Thymus (tissue), 11 donors: Measurements from ENCODE around the gene UBXN7. TPM values are rescaled to one million over a fixed set of nuclear protein-coding genes. Genes with fewer than 3 reads are reported as not detected.
"Not testable (repeated sequence)": the region's sequence is repeated elsewhere in the genome, so short reads cannot be mapped to it uniquely, and the experiment has no call there.

Experiments used
- DNase-seq, 9 donors: peaks; one replicate each; pipeline ENCODE4 v3.0.0-alpha.2; 2013; ENCODE audit warnings: low spot score in 9 of 9, low read depth in 6 of 9, missing footprints in 1 of 9
- H3K27ac ChIP-seq, 2 donors: one replicate each; pipeline ENCODE4 v1.5.1; 2013; ENCODE audit warnings: control low read depth in 1 of 2, low read depth in 1 of 2, low read length in 1 of 2, mild to moderate bottlenecking in 1 of 2, moderate library complexity in 1 of 2
- H3K27me3 ChIP-seq, 2 donors: one replicate each; pipeline ENCODE4 v1.5.1; 2013; ENCODE audit warnings: low read length in 1 of 2; ENCODE audit not compliant: control insufficient read depth in 2 of 2, insufficient read depth in 1 of 2
- H3K36me3 ChIP-seq, 2 donors: one replicate each; pipeline ENCODE4 v1.5.1; 2013; ENCODE audit warnings: low read length in 1 of 2, mild to moderate bottlenecking in 1 of 2, moderate library complexity in 1 of 2; ENCODE audit not compliant: control insufficient read depth in 2 of 2, insufficient read depth in 2 of 2
- H3K4me1 ChIP-seq, 2 donors: one replicate each; pipeline ENCODE4 v1.5.1; 2013; ENCODE audit warnings: low read length in 2 of 2; ENCODE audit not compliant: control insufficient read depth in 2 of 2, insufficient read depth in 2 of 2
- H3K4me3 ChIP-seq, 2 donors: one replicate each; pipeline ENCODE4 v1.5.1; 2013; ENCODE audit warnings: low read length in 2 of 2, control low read depth in 1 of 2, mild to moderate bottlenecking in 1 of 2
- H3K9me3 ChIP-seq, 2 donors: one replicate each; pipeline ENCODE4 v1.5.1; 2013; ENCODE audit warnings: low read length in 1 of 2, mild to moderate bottlenecking in 1 of 2; ENCODE audit not compliant: control insufficient read depth in 2 of 2, insufficient read depth in 1 of 2
- WGBS: extraction: QIAGEN DNeasy Blood & Tissue Kit; methylation state at CpG from one replicate; pipeline ENCODE4 v1.1.7; 2013; 5-methylcytosine and 5-hydroxymethylcytosine counted together
- polyA plus RNA-seq: library from polyadenylated mRNA; stranded (reverse); fragments of 200-250 nt; gene quantifications from one replicate; pipeline ENCODE4 v1.2.3, GENCODE V29; 2013
- total RNA-seq: library from RNA; stranded (reverse); fragments of 120-200 nt; gene quantifications from one replicate; pipeline ENCODE4 v1.2.4, GENCODE V29; 2013
- donor health status: healthy.

The UBXN7 gene
- total and polyA plus RNA-seq, 2 donors = 10.9 to 20.7 TPM

GRCh38 chr3:196428041-196428440 lies 4.2 kb downstream of the UBXN7 start:
- no peaks in the 10 kb centered on the region for H3K9me3 ChIP-seq
- H3K4me1 ChIP-seq = peaks cover 6 to 8% of the 10 kb centered on the region in 2 donors
- WGBS = 97% methylated on average over 6 of the region's 6 CpGs
- peaks cover 11 to 14% of the 10 kb centered on the region in 2 donors for H3K36me3 ChIP-seq
- no peak for DNase-seq
- no peak overlapping the region for H3K27ac ChIP-seq
- H3K27me3 ChIP-seq = no peaks in the 10 kb centered on the region
- no peak overlapping the region for H3K4me3 ChIP-seq

GRCh38 chr3:196424421-196424820 lies 7.8 kb downstream of the UBXN7 start:
- WGBS = 97% methylated on average over 6 of the region's 6 CpGs
- not testable (repeated sequence) for DNase-seq, H3K9me3 ChIP-seq, H3K4me3 ChIP-seq, H3K27me3 ChIP-seq, H3K27ac ChIP-seq, H3K4me1 ChIP-seq
- H3K36me3 ChIP-seq = peaks cover 11 to 14% of the 10 kb centered on the region in 2 donors

GRCh38 chr3:196423044-196423781 lies 9.0 kb downstream of the UBXN7 start:
- WGBS = 95% methylated on average over 10 of the region's 10 CpGs
- H3K27ac ChIP-seq = no peak overlapping the region
- no peaks in the 10 kb centered on the region for H3K4me1 ChIP-seq
- H3K27me3 ChIP-seq = no peaks in the 10 kb centered on the region
- no peak for DNase-seq
- peaks cover 11% of the 10 kb centered on the region in 2 donors for H3K36me3 ChIP-seq
- no peaks in the 10 kb centered on the region for H3K9me3 ChIP-seq
- no peak overlapping the region for H3K4me3 ChIP-seq

- not testable (repeated sequence) for H3K36me3 ChIP-seq, H3K4me1 ChIP-seq, H3K4me3 ChIP-seq, DNase-seq, H3K9me3 ChIP-seq, H3K27me3 ChIP-seq, H3K27ac ChIP-seq
- 96% methylated on average over 5 of the region's 5 CpGs for WGBS
These were observed 10.6 kb downstream of the UBXN7 start for GRCh38 chr3:196421668-196422067.

- 97% methylated on average over 6 of the region's 6 CpGs for WGBS
- H3K4me1 ChIP-seq = no peaks in the 10 kb centered on the region
- no peak overlapping the region for H3K4me3 ChIP-seq
- no peak overlapping the region for H3K27ac ChIP-seq
- no peaks in the 10 kb centered on the region for H3K27me3 ChIP-seq
- peaks cover 0 to 5% of the 10 kb centered on the region in 2 donors for H3K36me3 ChIP-seq
- no peaks in the 10 kb centered on the region for H3K9me3 ChIP-seq
- no peak for DNase-seq
These were observed 12.8 kb downstream of the UBXN7 start for GRCh38 chr3:196419386-196419785.

- Histone ChIP-seq H3K27ac (no peak overlapping the region), H3K4me1 (no peaks in the 10 kb centered on the region), H3K36me3 (peaks cover 0 to 5% of the 10 kb centered on the region in 2 donors), H3K27me3 (no peaks in the 10 kb centered on the region), H3K9me3 (no peaks in the 10 kb centered on the region), H3K4me3 (no peak overlapping the region)
- whole genome bisulfite sequencing = 97% methylated on average over 6 of the region's 6 CpGs
- DNase-seq = no peak
These were observed 13.6 kb downstream of the UBXN7 start for GRCh38 chr3:196418601-196419000.

- H3K27ac ChIP-seq = no peak overlapping the region
- DNase-seq = no peak
- no peak overlapping the region for H3K4me3 ChIP-seq
- H3K27me3 ChIP-seq = no peaks in the 10 kb centered on the region
- peaks cover 5 to 6% of the 10 kb centered on the region in 2 donors for H3K4me1 ChIP-seq
- WGBS = 92% methylated on average over 3 of the region's 3 CpGs
- H3K9me3 ChIP-seq = no peaks in the 10 kb centered on the region
- peaks cover 0 to 5% of the 10 kb centered on the region in 2 donors for H3K36me3 ChIP-seq
These were observed 17.8 kb downstream of the UBXN7 start for GRCh38 chr3:196414469-196414868.

- Histone ChIP-seq H3K27me3 (no peaks in the 10 kb centered on the region), H3K4me1 (peaks cover 6% of the 10 kb centered on the region in 2 donors), H3K36me3 (peaks cover 0 to 5% of the 10 kb centered on the region in 2 donors), H3K27ac (no peak overlapping the region), H3K4me3 (no peak overlapping the region), H3K9me3 (no peaks in the 10 kb centered on the region)
- DNase-seq = no peak
- 92% methylated on average over 5 of the region's 5 CpGs for WGBS
These were observed 19.5 kb downstream of the UBXN7 start for GRCh38 chr3:196412704-196413103.

GRCh38 chr3:196409409-196409808 lies 22.8 kb downstream of the UBXN7 start:
- Histone ChIP-seq H3K27ac (no peak overlapping the region), H3K4me3 (no peak overlapping the region), H3K36me3 (peaks cover 9 to 21% of the 10 kb centered on the region in 2 donors), H3K27me3 (no peaks in the 10 kb centered on the region), H3K9me3 (no peaks in the 10 kb centered on the region), H3K4me1 (peaks cover 6% of the 10 kb centered on the region in 2 donors)
- 42% methylated on average over 1 of the region's 1 CpG for WGBS
- DNase-seq = peak in 3 of 9 donors; percentile 8 to 43 (median 17)
